Measurements from ENCODE around the gene ADCK2.
A peak's percentile ranks its signal among the peaks of the same experiment; 100 is the strongest.
"Not testable (repeated sequence)": the region's sequence is repeated elsewhere in the genome, so short reads cannot be mapped to it uniquely, and the experiment has no call there.

Gene ADCK2

DNA sequence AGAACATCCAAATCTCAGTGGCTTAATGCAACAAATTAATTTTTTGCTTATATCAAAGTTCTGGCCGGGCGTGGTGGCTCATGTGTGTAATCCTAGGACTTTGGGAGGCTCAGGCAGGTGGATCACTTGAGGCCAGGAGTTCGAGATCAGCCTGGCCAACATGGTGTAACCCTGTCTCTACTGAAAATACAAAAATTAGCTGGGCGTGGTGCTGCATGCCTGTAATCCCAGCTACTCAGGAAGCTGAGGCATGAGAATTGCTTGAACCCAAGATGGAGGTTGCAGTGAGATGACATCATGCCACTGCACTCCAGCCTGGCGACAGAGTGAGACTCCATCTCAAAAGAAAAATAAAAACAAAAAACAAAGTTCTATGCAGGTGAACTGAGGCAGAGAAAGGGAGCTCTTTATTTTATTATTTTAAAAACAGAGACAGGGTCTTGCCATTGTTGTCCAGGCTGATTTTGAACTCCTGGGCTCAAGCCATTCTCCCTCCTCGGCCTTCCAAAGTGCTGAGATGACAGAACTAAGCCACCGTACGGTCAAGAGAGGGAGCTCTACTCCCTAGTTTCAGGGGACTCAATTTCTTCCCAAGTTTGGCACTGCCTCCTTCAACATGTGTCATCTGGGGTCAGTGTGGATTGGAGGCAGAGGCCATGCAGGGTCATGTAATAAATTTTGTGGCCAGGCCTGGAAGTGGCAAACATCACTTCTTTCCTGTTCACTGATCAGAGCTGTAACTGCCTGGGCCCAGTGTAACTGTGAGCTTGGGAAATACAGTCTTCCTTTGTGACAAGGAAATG lies 2.4 kb downstream of the ADCK2 start:
- peak; percentile 50 for DNase-seq

DNA sequence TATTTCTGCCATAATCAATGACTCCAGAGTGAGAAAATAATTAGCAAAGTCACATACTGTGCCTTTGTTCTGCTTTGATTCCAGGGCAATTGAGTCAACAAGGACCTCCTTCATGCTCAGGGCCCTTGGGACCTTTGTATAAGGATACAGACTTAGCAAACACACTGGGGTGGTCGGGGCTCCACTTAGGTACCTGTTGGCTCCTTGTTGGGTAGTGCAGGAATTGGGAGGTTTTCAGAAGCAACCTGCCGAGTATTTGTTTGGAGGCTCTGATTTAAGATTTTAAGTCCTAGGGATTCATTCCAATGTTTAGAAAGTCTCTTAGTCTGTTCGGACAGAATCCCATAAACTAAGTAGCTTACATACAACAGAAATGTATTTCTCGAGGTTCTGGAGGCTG lies 3.0 kb downstream of the ADCK2 start:
- no peak for DNase-seq

DNA sequence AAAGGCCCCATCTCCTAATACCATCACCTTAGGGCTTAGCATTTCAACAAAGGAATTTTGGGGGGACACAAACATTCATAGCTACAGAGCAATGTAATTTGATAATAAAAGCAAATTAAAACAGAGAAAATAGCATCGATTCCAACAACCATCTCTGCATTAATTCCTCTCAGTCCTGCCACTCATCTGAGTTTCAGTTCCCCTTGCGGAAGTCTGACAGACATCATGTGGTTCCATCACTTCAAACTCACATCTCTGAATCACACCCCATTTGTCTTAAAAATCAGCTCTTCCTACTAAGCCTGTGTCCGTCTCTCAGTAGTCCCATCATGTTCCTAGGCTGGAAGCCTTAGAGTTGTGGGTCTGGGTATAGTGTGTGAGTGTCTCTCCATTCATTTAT lies 3.6 kb downstream of the ADCK2 start:
- DNase-seq: peak; percentile 80

DNA sequence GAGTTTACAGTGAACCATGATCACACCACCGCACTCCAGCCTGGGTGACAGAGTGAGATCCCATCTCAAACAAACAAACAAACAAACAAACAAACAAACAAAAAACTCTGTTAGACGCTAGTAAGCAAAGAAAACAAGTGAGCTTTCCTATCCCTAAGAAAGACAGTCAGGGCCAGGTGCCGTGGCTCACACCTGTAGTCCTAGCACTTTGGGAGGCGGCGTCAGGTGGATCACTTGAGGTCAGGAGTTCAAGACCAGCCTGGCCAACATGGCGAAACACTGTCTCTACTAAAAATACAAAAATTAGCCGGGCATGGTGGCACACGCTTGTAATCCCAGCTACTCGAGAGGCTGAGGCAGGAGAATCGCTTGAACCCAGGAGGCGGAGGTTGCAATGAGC lies 4.2 kb downstream of the ADCK2 start:
- DNase-seq: not testable (repeated sequence)

DNA sequence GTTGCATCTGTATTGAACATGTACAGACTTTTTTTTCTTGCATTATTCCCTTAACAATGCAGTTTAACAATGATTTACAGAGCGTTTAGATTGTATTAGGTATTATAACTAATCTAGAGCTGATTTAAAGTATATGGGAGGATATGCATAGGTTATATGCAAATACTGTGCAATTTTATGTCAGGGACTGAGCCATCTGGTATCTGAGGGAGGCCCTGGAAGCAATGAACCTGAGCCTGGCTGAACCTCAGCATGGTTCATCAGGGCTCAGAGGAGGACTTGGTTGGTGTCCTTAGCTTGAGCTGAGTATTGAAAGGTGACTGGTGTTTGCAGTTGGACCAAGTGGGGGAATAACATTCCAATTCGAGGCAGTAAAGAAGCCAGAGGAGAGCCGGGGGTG lies 4.8 kb downstream of the ADCK2 start:
- DNase-seq: no peak

DNA sequence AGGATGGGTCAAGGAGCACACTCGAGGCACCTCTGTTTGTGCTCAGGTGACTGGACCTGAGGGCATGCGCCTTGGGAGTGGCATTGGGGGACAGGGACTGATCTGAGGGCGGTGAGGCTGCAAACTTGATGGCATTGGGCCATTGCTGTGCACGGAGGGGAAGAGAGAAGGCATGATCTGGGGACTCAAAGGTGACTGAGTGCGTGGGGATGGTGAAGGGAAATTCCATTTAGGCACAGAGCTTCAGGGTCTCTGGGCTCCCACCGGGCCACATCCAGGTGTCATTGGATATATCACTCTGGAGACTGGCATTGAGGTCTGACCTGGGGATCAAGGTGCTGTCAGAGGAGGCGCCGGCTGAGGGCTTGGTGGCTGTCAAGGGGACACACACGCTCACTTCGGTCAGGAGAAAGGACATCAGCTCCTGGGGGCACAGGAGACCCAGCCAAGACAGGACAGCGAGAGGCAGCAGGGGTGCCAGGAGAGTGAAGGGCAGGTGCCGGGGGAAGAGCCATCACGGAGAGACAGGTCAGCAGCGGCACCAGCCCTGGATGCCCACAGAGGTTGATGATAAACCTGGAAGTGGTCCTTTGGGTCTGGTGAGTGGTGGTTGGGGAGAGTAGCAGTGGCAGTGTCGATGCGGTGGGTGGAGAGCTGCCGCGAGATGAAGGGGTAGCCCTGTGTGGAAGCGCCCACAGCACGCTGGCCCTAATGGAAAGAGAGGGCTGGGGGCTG lies 5.5 kb downstream of the ADCK2 start:
- no peak for DNase-seq

DNA sequence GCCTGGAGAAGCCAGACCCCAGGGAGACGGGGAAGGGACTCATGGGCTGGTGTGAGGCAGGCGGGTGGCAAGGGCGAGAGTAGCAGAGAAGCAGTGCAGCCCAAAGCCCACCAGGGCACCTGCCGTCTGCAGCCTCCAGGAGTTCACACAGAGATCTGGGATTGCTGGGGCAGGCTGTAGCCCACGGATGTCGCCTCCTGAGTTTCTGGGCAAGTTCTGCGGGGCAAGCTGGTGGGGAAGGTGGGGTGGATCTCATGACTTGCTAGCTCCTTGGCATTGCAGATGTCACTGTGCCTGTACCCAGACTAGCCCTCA lies 6.0 kb downstream of the ADCK2 start:
- no peak for DNase-seq

DNA sequence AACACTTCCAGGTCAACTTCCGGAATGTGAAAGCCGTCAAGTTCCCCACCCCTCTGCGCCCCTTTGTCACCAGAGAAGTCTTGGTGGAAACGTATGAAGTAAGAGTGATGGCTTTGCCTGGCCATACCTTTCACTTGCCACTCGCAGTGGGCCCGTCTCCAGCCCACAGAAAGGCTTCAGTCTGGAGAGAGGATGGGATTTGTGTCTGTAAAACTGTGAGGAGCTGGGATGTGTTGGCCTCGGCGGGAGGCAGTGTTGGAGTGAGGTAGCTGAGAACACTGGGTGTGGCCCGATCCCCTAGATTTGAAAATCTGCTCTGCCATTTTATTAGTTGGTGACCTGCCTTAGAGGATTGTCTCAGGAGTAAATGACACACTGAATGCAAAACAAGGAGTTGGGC lies 6.4 kb downstream of the ADCK2 start:
- DNase-seq: no peak

DNA sequence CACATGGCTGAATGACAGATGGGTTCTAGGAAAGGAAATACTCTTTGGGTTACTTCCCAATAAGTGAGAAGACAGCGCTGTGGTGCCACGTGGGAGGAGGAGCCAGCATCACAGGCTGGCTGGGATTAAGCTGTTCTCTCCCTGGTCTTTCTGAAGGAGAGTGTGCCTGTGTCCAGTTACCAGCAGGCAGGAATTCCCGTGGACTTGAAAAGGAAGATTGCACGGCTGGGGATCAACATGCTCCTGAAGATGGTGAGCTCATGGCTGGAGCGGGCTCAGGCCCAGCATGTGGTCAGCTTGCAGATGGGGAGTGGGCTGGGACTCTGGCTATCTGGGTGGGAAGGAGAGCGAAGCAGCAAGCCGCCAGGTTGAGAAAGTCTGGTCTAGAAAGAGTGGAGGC lies 8.1 kb downstream of the ADCK2 start:
- DNase-seq: no peak

DNA sequence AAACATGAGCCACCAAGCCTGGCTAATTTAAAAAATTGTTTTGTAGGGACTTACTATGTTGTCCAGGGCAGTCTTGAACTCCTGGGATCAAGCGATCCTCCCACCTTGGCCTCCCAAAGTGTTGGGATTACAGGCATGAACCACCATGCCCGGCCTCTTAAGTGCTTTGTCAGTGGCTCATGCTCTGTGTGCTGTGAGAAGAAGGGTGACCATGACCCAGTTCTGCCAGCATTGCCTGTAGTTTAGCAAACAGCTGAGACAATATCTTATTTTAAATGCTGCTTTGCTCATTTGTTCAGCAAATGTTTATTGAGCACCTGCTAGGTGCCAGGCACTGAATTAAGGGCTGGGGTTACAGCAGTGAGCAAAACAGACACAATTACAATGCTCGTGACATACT lies 9.0 kb downstream of the ADCK2 start:
- DNase-seq: no peak

DNA sequence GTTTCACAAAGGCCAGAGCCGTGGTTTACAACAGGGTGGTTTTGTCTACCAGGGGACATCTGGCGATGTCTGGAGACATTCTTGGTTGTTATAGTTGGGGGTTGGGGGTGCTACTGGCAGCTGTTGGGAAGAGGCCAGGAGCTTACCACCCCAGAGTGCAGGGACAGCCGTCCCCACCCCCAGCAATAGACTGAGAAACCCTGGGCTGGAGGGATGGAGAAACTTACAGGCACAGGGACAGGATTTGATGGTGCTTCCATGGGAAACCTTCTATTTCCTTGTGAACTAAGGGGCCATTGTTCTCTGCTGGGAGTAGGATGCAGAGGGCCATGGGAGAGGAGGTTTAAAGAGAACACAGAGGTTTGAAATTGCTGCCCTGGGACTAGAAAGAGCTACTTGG lies 10.9 kb downstream of the ADCK2 start:
- no peak for DNase-seq

DNA sequence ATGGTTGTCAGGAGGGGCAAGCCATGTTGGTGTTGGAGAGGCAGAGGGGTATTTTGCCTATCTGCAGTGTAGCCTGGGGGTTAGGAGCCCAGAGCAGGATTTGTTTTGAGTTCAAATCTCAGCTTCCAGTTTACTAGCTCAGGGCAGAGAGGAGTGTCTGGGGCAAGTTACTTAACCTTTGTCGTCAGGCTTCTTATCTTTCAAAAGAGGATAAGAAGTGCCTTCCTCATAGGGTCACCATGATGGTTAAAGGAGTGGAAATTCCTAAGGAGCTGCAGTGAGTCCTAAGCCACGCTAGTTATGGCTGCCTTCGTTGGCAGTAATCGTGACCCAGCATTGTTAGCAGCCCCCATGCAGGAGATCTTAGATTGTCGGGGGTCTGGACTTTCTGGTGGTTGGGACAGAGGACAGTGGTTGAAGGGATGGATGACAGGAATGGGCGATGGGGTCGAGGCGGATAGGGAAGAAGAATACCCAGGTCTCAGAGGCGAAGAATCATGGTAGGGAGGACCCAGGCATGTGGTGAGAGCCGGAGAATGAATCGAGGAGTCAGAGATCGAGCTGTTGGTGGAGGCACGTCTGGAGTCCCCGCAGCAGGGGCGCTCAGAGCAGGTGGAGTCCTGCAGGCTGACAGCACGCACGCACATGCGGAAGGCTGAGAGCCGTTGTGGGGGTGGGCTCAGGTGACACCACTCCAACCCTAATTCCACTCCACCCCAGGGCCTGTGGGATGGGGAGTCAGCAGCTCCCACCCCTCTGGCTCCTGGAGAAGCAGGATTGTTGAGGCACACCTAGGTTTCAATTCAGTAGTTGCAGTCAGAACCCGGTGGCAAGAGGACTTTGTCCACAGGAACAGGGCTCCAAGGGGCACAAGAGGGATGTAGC lies 11.6 kb downstream of the ADCK2 start:
- DNase-seq: no peak

DNA sequence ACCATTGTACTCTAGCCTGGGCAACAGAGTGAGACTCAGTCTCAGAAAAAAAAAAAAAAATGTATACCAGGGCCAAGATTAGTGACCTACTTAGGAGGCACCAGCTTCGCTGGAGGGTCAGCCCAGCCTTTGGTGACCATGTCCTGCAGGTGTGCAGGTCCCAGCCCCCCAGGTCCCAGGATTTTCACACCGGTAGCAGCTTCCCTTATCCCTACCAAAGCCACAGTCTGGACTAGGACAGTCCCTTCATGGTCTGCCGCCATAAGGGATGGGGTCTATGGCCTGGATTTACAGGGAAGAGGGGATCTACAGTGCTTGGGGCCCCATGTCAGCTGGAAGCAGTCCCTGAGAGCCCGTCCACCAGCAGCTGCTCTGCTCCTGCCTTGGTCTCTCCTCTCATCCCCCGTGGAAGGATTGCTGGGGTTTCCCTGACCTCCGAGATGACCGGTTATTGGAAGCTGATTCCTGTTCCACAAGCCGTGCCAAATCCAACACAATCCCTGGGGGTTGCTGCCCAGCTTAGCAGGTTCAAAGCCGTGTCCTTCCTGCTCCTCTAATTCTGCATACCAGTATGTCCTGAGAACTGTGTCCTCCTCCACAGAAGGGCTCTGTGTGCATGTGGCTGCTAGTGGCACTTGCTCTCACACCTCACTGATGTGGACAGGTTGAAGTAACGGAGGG lies 12.8 kb downstream of the ADCK2 start:
- no peak for DNase-seq

DNA sequence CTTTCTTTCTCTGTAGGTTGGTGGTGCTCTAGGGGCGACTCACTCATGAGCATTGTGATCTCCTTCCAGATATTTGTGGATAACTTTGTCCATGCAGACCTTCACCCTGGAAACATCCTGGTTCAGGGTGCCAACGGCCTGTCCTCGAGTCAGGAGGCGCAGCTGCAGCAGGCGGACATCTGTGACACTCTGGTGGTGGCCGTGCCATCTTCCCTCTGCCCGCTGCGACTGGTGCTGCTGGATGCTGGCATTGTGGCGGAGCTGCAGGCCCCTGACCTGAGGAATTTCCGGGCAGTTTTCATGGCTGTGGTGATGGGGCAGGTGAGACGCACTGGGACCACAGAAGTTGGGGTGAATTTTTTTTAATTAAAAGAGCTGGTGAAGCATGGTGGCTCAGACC lies 14.2 kb downstream of the ADCK2 start:
- DNase-seq: no peak

DNA sequence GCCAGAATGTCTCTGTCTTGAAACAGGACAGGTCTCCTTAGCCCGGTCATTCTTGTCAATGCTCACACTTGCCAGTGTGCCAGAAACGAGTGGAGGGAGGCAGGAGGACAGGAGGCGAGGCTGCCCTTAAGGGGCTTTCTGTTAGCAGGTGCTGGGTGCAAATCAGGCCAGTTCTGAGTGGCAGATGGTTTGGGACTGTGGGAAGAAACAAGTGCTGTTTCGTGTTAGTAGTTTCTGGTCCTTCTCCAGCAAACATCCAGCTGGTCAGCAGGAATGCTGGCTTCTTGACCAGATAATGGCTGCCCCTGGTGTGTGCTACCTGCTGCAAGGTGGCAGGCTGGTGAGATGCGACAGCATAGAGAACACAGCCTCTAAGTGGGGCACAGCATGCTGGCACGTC lies 15.6 kb downstream of the ADCK2 start:
- DNase-seq: no peak

DNA sequence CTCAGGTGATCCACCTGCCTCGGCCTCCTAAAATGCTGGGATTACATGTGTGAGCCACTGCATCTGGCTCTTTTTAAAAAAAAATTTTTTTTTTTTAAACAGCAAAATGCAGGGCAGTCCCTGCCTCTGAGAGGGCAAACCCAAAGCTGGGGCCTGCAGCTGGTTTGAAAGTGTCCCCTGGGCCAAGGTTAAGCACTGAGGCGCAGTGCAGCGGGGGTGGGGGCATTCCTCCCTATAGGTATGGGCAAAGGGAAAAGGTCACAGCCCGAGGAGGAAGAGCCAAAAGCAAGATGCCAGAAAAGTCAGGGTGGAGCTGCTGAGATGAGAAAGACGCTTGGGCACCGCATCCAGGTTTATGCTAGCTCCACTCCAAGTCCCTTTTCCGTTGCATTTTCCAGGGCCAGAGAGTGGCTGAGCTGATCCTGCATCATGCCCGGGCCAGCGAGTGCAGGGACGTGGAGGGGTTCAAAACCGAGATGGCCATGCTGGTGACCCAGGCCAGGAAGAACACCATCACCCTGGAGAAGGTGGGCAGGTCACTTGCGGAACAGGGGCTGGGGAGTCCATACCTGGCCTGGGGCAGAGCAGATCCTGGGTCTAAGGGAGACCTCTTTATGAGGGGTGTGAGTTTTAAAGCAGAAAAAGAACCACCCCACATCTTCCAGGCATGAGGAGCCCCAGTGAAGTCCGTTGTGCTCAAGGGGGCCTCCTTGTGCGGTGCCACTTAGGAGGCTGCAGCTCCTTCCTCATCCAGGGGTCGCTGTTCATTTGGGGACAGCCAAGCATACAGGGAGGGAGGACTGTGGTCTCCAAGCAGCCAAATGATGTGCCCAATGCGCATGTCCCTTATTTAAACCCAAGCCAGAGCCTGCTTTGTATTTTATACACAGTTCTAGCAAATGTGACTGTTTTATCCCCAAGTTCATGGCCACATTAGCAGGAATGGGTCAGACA lies 16.7 kb downstream of the ADCK2 start:
- no peak for DNase-seq

DNA sequence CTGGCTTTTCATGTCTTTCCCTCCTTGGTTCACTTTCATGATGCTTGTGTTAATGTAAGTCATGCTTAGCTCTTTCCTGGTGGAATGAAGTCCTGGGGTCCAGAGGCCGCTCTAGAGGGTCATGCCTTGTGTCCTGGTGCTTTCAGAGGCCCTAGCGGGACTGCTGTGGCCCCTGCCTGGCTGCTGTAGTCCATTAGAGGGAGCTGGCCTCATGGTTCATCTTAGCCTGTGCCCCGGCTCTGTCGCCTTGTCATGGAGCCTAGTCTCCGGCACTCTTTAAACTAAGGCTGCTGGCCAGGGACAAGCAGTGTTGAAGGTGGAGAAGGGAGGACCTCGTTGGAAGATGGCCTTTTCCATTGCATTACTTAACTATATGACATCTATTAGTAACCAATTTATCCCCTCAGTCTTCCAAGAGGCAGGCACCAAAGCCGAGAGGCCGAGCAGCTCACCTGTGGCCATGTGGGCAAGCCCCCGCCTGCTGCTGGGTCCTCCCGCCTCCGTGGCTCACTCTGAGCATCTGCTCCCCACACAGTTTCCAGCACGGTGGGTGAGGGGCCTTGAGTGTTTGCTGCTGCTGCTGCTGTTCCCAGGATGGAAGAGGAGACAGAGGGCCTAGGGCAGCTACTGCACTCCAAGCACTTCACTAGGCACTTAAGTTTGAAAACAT lies 18.8 kb downstream of the ADCK2 start:
- no peak for DNase-seq

DNA sequence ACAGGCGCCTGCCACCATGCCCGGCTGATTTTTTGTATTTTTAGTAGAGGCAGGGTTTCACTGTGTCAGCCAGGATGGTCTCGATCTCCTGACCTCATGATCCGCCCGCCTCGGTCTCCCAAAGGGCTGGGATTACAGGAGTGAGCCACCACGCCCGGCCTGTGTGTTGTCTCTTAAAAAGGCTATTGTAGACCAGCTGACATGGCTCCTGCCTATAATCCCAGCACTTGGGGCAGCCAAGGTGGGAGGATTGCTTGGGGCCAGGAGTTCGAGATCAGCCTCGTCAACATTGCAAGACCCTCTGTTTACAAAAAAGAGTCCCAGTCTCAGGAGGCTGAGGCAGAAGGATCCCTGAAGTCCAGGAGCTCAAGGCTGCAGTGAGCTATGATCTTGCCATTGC lies 21.1 kb downstream of the ADCK2 start:
- DNase-seq: not testable (repeated sequence)

DNA sequence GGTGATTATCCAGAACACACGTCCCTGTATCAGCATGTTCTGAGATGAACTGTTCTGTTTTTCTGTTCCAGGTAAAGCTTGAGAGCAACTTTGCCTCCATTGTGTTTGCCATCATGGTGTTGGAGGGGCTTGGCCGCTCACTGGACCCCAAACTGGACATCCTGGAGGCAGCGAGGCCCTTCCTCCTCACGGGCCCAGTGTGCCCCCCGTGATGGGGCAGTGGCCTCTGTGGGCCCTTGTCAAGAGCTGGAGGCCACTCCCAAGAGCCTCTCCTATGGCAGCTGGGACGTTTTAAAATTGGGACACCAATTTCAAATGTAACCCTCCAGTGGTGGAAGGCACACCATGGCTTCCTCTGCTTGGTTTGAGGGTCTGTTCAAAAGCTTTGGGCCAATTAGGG lies 21.8 kb downstream of the ADCK2 start:
- no peak for DNase-seq

DNA sequence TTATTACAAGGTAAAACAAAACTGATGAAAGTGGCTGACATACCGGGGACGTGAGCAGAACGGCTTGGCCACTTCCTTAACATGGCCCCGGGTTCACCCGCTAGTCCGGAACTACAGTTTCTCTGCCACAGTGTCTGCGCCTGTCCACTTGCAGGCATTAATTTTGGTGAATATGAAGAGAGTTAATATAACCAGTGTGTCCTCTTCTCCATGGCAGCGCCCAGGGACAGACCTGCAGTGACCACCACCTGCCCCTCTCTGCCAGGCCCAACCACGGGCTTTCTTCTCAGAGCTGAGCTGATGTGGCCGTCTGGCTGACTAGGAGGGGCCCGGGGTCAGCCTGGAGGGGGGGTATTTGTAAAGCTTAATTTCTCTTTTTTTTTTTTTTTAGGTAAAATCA lies 22.6 kb downstream of the ADCK2 start:
- no peak for DNase-seq

DNA sequence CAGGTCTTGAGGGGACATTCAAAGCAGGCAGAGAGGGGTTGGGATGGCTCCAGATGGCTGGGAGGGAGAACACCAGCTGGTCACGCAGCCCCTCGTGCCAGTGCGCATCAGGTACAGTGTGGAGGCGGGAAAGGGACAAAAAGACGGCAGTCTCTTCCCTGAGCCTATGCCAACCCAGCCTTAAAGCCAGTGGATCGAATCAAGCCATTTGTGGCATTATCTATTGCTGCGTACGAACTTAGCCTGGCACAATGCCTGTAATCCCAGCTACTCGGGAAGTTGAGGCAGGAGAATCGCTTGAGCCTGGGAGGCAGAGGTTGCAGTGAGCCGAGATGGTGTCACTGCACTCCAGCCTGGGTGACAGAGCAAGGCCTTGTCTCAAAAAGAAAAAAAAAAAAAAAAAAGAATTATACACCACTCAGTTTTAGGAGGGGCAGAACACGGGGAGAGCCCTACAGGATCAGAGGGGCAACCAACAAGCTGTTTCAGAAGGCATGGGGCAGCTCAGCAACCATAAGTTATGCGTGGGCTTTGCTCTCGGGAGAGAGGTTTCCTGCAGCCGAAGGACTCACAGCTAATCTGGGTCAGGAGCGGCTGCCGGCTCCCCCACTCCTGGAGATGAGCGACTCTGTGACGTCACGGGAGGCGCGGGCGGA lies 23.4 kb downstream of the ADCK2 start:
- DNase-seq: peak; percentile 97

Data from RPMI8226 (cell line).